Measurements from ENCODE around the gene LRRC55.

The LRRC55 gene

DNA sequence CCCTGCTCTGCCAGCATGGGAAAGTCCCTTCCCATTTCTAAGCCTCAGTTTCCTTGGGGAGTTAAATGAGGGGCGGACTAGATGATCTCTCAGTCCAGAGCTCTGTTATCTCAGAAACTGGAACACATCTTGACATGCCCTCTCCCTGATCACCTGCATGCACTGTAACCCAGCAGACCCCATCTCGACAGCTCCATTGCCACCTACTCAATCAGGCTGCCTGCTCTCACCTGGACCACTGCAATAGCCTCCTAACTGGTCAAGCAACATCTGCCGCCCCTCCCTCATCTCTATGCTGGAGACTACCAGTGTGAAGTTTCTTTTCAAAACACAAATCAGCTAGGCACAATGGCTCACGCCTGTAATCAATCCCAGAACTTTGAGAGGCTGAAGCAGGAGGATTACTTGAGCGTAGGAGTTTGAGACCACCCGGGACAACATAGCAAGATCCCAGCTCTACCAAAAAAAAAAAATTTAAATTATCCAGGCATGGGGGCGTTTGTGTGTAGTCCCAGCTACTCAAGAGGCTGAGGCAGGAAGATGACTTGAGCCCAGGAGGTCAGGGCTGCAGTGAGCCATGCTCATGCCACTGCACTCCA lies 22.2 kb downstream of the LRRC55 start:
- H4K91ac ChIP-seq (ENCODE audit: low read depth, low read length): no peak overlapping the region
- no peak overlapping the region for H3K4me2 ChIP-seq (ENCODE audit: low read length)
- H2AK5ac ChIP-seq (ENCODE audit: low read length): no peak overlapping the region
- H3K27me3 ChIP-seq (ENCODE audit: insufficient read depth, low read length): no peaks in the 10 kb centered on the region
- H3K14ac ChIP-seq (ENCODE audit: low read length): no peak overlapping the region
- H3K36me3 ChIP-seq (ENCODE audit: control insufficient read depth in 1 of 2, insufficient read depth in 2 of 2, low read length in 2 of 2): no peaks in the 10 kb centered on the region
- peaks cover 0 to 2% of the 10 kb centered on the region in 2 experiments for H3K4me1 ChIP-seq (ENCODE audit: control insufficient read depth in 1 of 2, insufficient read depth in 2 of 2, low read length in 2 of 2)
- H3K18ac ChIP-seq (ENCODE audit: low read length): no peak overlapping the region
- no peak for DNase-seq
- H3K4ac ChIP-seq (ENCODE audit: low read depth, low read length): no peak overlapping the region
- H3K4me3 ChIP-seq (ENCODE audit: low read depth, low read length): no peak overlapping the region
- no peak overlapping the region for H4K12ac ChIP-seq (ENCODE audit: low read depth, low read length)
- no peak overlapping the region for H2BK5ac ChIP-seq (ENCODE audit: low read depth, low read length, poor library complexity)
- H2AFZ ChIP-seq (ENCODE audit: insufficient read depth, low read length, poor library complexity): no peak overlapping the region
- no CpG with 5 or more reads among the region's 7 CpGs for WGBS (ENCODE audit: extremely low coverage, insufficient coverage, insufficient read length)
- H3K27ac ChIP-seq (ENCODE audit: low read depth, low read length): no peak overlapping the region
- no peaks in the 10 kb centered on the region for H3K9me3 ChIP-seq (ENCODE audit: insufficient read depth, low read depth, low read length)
- H3K23ac ChIP-seq (ENCODE audit: low read length): no peak overlapping the region
- no peak overlapping the region for H2BK120ac ChIP-seq (ENCODE audit: insufficient read depth, low read length, poor library complexity)
- no peak overlapping the region for H2BK12ac ChIP-seq (ENCODE audit: low read length)
- H3K79me1 ChIP-seq (ENCODE audit: low read length): no peaks in the 10 kb centered on the region
- no peak overlapping the region for H4K8ac ChIP-seq (ENCODE audit: low read depth, low read length)
- H3K79me2 ChIP-seq (ENCODE audit: control insufficient read depth, insufficient read depth, low read length, poor library complexity): no peaks in the 10 kb centered on the region
- no peak overlapping the region for H3K9ac ChIP-seq (ENCODE audit: low read length)

GRCh38 chr11:57205041-57205641 lies 23.4 kb downstream of the LRRC55 start:
- H3K18ac ChIP-seq (ENCODE audit: low read length): no peak overlapping the region
- H2BK120ac ChIP-seq (ENCODE audit: insufficient read depth, low read length, poor library complexity): no peak overlapping the region
- no peaks in the 10 kb centered on the region for H3K36me3 ChIP-seq (ENCODE audit: control insufficient read depth in 1 of 2, insufficient read depth in 2 of 2, low read length in 2 of 2)
- no peak overlapping the region for H3K4ac ChIP-seq (ENCODE audit: low read depth, low read length)
- no peak overlapping the region for H2AFZ ChIP-seq (ENCODE audit: insufficient read depth, low read length, poor library complexity)
- H4K91ac ChIP-seq (ENCODE audit: low read depth, low read length): no peak overlapping the region
- H3K4me2 ChIP-seq (ENCODE audit: low read length): no peak overlapping the region
- H3K9ac ChIP-seq (ENCODE audit: low read length): no peak overlapping the region
- no peaks in the 10 kb centered on the region for H3K79me1 ChIP-seq (ENCODE audit: low read length)
- no peak overlapping the region for H3K23ac ChIP-seq (ENCODE audit: low read length)
- H3K27me3 ChIP-seq (ENCODE audit: insufficient read depth, low read length): no peaks in the 10 kb centered on the region
- H3K9me3 ChIP-seq (ENCODE audit: insufficient read depth, low read depth, low read length): no peaks in the 10 kb centered on the region
- no peak overlapping the region for H4K8ac ChIP-seq (ENCODE audit: low read depth, low read length)
- no peak overlapping the region for H2AK5ac ChIP-seq (ENCODE audit: low read length)
- H3K27ac ChIP-seq (ENCODE audit: low read depth, low read length): no peak overlapping the region
- DNase-seq: peak; percentile 80 to 84
- H4K12ac ChIP-seq (ENCODE audit: low read depth, low read length): no peak overlapping the region
- H3K14ac ChIP-seq (ENCODE audit: low read length): no peak overlapping the region
- no peak overlapping the region for H3K4me3 ChIP-seq (ENCODE audit: low read depth, low read length)
- WGBS (ENCODE audit: extremely low coverage, insufficient coverage, insufficient read length): no CpG with 5 or more reads among the region's 3 CpGs
- no peaks in the 10 kb centered on the region for H3K79me2 ChIP-seq (ENCODE audit: control insufficient read depth, insufficient read depth, low read length, poor library complexity)
- no peak overlapping the region for H2BK5ac ChIP-seq (ENCODE audit: low read depth, low read length, poor library complexity)
- H2BK12ac ChIP-seq (ENCODE audit: low read length): no peak overlapping the region
- peaks cover 0 to 2% of the 10 kb centered on the region in 2 experiments for H3K4me1 ChIP-seq (ENCODE audit: control insufficient read depth in 1 of 2, insufficient read depth in 2 of 2, low read length in 2 of 2)

DNA sequence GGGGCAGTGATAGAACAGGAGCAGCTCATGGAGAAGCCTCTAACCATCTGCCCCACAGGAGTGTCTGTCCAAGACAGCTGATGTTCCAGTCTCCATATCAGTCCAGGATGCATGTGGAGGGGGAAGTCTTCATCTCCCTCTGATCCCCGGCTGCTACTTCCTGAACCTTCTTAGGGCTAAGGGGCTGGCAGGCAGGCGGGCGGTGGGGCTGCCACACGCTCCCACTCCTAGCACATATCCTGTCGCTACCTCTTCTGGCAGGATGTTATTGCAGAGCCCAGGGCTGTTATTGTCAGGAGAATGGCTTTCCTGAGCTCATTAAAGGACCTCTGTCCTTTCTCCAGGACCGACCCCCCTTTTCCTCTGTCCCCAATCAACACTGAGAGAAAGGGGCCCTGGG lies 25.4 kb downstream of the LRRC55 start:
- no peak overlapping the region for H3K4me3 ChIP-seq (ENCODE audit: low read depth, low read length)
- no peak overlapping the region for H2AK5ac ChIP-seq (ENCODE audit: low read length)
- H2AFZ ChIP-seq (ENCODE audit: insufficient read depth, low read length, poor library complexity): no peak overlapping the region
- no peak overlapping the region for H3K18ac ChIP-seq (ENCODE audit: low read length)
- no peak overlapping the region for H3K9ac ChIP-seq (ENCODE audit: low read length)
- no peak overlapping the region for H3K27ac ChIP-seq (ENCODE audit: low read depth, low read length)
- no peak overlapping the region for H2BK120ac ChIP-seq (ENCODE audit: insufficient read depth, low read length, poor library complexity)
- H3K4me2 ChIP-seq (ENCODE audit: low read length): no peak overlapping the region
- no peak overlapping the region for H2BK12ac ChIP-seq (ENCODE audit: low read length)
- H3K79me2 ChIP-seq (ENCODE audit: control insufficient read depth, insufficient read depth, low read length, poor library complexity): no peaks in the 10 kb centered on the region
- H4K12ac ChIP-seq (ENCODE audit: low read depth, low read length): no peak overlapping the region
- no peak for DNase-seq
- H2BK5ac ChIP-seq (ENCODE audit: low read depth, low read length, poor library complexity): no peak overlapping the region
- H3K14ac ChIP-seq (ENCODE audit: low read length): no peak overlapping the region
- no peak overlapping the region for H3K4ac ChIP-seq (ENCODE audit: low read depth, low read length)
- H4K91ac ChIP-seq (ENCODE audit: low read depth, low read length): no peak overlapping the region
- H3K27me3 ChIP-seq (ENCODE audit: insufficient read depth, low read length): no peaks in the 10 kb centered on the region
- H3K9me3 ChIP-seq (ENCODE audit: insufficient read depth, low read depth, low read length): no peaks in the 10 kb centered on the region
- peaks cover 0 to 2% of the 10 kb centered on the region in 2 experiments for H3K4me1 ChIP-seq (ENCODE audit: control insufficient read depth in 1 of 2, insufficient read depth in 2 of 2, low read length in 2 of 2)
- WGBS (ENCODE audit: extremely low coverage, insufficient coverage, insufficient read length): no CpG with 5 or more reads among the region's 6 CpGs
- no peaks in the 10 kb centered on the region for H3K36me3 ChIP-seq (ENCODE audit: control insufficient read depth in 1 of 2, insufficient read depth in 2 of 2, low read length in 2 of 2)
- H4K8ac ChIP-seq (ENCODE audit: low read depth, low read length): no peak overlapping the region
- no peak overlapping the region for H3K23ac ChIP-seq (ENCODE audit: low read length)
- no peaks in the 10 kb centered on the region for H3K79me1 ChIP-seq (ENCODE audit: low read length)

DNA sequence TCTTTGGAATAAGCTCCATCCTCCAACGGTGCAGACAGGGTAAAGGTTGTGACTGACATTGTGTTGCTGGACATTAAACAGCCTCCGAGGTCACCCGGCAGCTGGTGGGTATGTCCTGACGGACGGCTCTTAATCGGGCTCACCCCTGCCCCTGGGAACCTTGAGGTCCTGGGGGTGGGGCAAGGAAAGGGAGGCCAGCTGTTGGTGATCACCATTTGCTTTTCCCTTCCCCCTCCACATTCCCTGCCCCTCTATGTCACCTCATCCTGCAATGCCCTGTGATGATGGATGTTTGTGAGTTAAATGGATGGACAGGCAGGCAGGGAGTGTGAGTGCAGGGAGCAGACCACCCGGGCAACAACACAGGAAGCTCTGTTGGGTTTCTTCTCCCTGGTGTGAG lies 29.0 kb downstream of the LRRC55 start:
- Histone ChIP-seq H4K12ac (ENCODE audit: low read depth, low read length) (no peak overlapping the region), H3K4ac (ENCODE audit: low read depth, low read length) (no peak overlapping the region), H3K9ac (ENCODE audit: low read length) (no peak overlapping the region), H2BK12ac (ENCODE audit: low read length) (no peak overlapping the region), H3K27me3 (ENCODE audit: insufficient read depth, low read length) (no peaks in the 10 kb centered on the region), H3K18ac (ENCODE audit: low read length) (no peak overlapping the region), H3K27ac (ENCODE audit: low read depth, low read length) (no peak overlapping the region), H3K79me1 (ENCODE audit: low read length) (peaks cover 2% of the 10 kb centered on the region), H4K8ac (ENCODE audit: low read depth, low read length) (no peak overlapping the region), H3K9me3 (ENCODE audit: insufficient read depth, low read depth, low read length) (no peaks in the 10 kb centered on the region), H3K23ac (ENCODE audit: low read length) (no peak overlapping the region), H2AK5ac (ENCODE audit: low read length) (no peak overlapping the region), H3K36me3 (ENCODE audit: control insufficient read depth in 1 of 2, insufficient read depth in 2 of 2, low read length in 2 of 2) (no peaks in the 10 kb centered on the region), H3K4me2 (ENCODE audit: low read length) (no peak overlapping the region), H3K4me1 (ENCODE audit: control insufficient read depth in 1 of 2, insufficient read depth in 2 of 2, low read length in 2 of 2) (peaks cover 5 to 17% of the 10 kb centered on the region in 2 experiments), H3K79me2 (ENCODE audit: control insufficient read depth, insufficient read depth, low read length, poor library complexity) (no peaks in the 10 kb centered on the region), H3K4me3 (ENCODE audit: low read depth, low read length) (no peak overlapping the region), H4K91ac (ENCODE audit: low read depth, low read length) (no peak overlapping the region), H2AFZ (ENCODE audit: insufficient read depth, low read length, poor library complexity) (no peak overlapping the region), H2BK120ac (ENCODE audit: insufficient read depth, low read length, poor library complexity) (no peak overlapping the region), H2BK5ac (ENCODE audit: low read depth, low read length, poor library complexity) (no peak overlapping the region), H3K14ac (ENCODE audit: low read length) (no peak overlapping the region)
- WGBS (ENCODE audit: extremely low coverage, insufficient coverage, insufficient read length): no CpG with 5 or more reads among the region's 7 CpGs
- DNase-seq: no peak
